ENCODE measurements around the gene PTX4.

The PTX4 gene

DNA sequence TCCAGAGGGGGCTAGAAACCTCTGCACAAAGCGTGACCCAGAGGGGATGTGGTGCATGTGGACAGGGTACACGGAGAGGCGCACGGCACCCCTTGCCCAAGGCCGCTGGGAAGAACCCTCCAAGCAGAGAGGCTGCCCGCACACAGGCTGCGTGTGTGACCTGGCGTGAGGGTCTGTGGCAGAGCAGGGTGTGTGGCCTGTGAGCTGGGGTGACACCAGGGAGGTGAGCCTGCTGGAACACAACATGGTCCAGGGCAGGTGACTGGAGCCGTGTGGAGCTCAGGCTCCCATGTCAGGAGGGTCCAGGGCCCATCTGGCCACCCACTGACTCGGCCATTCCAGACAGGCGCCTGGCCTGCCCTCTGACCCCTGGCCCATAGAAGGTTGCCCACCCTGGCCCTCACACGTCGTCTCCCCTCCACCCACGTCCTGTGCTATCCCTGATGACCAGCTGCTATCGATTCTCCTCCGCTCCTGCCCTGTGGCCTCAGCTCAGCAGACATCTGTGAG lies 29.9 kb upstream of the PTX4 start:
- Histone ChIP-seq H3K9me3 (ENCODE audit: control insufficient read depth, low read depth, low read length) (no peaks in the 10 kb centered on the region), H3K9ac (ENCODE audit: low read length) (no peak overlapping the region), H3K4me3 (ENCODE audit: low read length) (no peak overlapping the region), H3K4me1 (ENCODE audit: control insufficient read depth, low read depth, low read length) (no peaks in the 10 kb centered on the region), H3K27me3 (ENCODE audit: control insufficient read depth, insufficient read depth, low read length) (no peaks in the 10 kb centered on the region), H3K27ac (ENCODE audit: low read length) (no peak overlapping the region), H3K36me3 (ENCODE audit: control insufficient read depth, low read depth, low read length) (no peaks in the 10 kb centered on the region)

DNA sequence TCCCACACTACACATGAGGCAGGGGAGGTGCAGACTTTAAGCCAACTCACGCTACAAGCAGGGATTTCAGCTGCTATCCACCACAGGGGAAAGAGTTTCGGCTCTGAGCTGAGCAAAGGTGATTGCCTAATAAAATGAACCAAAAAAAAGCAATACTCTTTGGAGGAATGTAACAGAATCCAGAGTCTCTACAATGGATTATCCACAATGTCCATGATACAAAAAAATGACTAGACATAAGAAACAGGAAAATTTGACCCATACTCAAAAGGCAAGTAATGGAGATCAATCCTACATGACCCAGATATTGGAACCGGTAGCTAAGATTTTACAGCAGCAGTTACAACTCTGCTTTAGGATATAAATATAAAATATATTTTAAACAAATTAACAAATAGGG lies 25.8 kb upstream of the PTX4 start:
- Histone ChIP-seq H3K27me3 (ENCODE audit: control insufficient read depth, insufficient read depth, low read length) (no peaks in the 10 kb centered on the region), H3K36me3 (ENCODE audit: control insufficient read depth, low read depth, low read length) (peaks cover 3% of the 10 kb centered on the region), H3K27ac (ENCODE audit: low read length) (no peak overlapping the region), H3K9me3 (ENCODE audit: control insufficient read depth, low read depth, low read length) (no peaks in the 10 kb centered on the region), H3K4me3 (ENCODE audit: low read length) (no peak overlapping the region), H3K4me1 (ENCODE audit: control insufficient read depth, low read depth, low read length) (no peaks in the 10 kb centered on the region), H3K9ac (ENCODE audit: low read length) (no peak overlapping the region)

DNA sequence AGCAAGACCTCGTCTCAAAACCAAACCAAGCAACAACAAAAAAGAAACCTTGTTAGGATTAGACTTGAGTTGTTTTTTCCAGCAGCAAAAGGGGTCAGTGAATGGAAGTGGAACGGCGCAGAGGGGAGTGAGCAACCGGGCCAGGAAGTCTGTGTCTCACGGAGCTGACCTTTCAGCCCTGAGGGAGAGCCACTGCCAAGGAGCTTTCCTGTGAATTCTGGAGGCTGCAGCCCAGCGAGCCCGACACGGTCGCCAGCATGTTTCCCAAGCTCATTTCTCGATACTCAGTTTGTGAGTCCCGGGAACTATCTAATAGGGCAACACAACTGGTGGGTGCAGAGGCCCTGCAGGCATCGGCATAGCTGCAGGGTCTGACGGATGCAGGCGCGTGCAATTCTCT lies 24.0 kb upstream of the PTX4 start:
- no peaks in the 10 kb centered on the region for H3K4me1 ChIP-seq (ENCODE audit: control insufficient read depth, low read depth, low read length)
- H3K36me3 ChIP-seq (ENCODE audit: control insufficient read depth, low read depth, low read length), result peaks cover 3% of the 10 kb centered on the region
- H3K27ac ChIP-seq (ENCODE audit: low read length), result no peak overlapping the region
- no peak overlapping the region for H3K4me3 ChIP-seq (ENCODE audit: low read length)
- no peak overlapping the region for H3K9ac ChIP-seq (ENCODE audit: low read length)
- no peaks in the 10 kb centered on the region for H3K9me3 ChIP-seq (ENCODE audit: control insufficient read depth, low read depth, low read length)
- H3K27me3 ChIP-seq (ENCODE audit: control insufficient read depth, insufficient read depth, low read length), result no peaks in the 10 kb centered on the region

DNA sequence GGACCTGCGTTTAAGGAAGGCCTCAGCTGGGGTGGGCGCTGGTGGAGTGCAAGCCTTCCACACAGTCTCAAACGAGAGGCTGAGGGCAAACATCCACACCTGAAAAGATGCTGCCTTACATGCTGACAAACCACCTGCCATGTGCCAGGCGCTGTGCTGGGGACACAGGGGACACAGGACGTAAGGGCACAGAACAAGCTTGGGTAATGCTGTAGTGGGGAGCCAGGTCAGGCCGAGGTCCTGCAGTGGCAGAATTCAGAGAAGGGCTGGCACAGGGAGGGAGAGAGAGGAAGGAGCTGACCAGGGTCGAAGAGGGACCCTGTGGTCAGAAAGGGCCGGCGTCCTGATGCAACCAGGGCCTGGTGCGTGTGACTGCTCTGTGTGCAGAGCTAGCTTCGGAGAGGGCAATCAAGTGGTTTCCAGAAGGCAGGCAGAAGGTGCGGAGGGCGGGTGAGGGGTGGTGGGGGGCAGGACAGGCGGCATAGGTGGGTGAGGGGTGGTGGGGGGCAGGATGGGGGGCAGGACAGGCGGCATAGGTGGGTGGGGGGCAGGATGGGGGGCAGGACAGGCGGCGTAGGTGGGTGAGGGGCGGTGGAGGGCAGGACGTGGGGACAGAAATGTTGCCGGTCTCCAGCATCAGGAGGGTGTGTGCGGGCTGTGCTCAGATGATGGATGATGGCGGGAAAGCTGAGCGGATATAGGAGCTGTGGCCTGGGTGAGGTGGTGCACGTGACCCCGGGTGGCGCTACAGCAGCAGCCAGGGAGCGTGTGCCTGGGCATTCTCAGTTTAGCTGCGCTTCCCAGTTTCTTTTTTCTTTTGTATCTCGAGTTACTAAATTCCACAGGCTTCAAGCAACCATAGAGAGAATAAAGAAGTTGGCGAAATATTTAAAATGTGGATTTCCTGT lies 23.2 kb upstream of the PTX4 start:
- Histone ChIP-seq H3K4me1 (ENCODE audit: control insufficient read depth, low read depth, low read length) (no peaks in the 10 kb centered on the region), H3K9ac (ENCODE audit: low read length) (no peak overlapping the region), H3K4me3 (ENCODE audit: low read length) (no peak overlapping the region), H3K9me3 (ENCODE audit: control insufficient read depth, low read depth, low read length) (no peaks in the 10 kb centered on the region), H3K27me3 (ENCODE audit: control insufficient read depth, insufficient read depth, low read length) (no peaks in the 10 kb centered on the region), H3K27ac (ENCODE audit: low read length) (no peak overlapping the region), H3K36me3 (ENCODE audit: control insufficient read depth, low read depth, low read length) (peaks cover 5% of the 10 kb centered on the region)

DNA sequence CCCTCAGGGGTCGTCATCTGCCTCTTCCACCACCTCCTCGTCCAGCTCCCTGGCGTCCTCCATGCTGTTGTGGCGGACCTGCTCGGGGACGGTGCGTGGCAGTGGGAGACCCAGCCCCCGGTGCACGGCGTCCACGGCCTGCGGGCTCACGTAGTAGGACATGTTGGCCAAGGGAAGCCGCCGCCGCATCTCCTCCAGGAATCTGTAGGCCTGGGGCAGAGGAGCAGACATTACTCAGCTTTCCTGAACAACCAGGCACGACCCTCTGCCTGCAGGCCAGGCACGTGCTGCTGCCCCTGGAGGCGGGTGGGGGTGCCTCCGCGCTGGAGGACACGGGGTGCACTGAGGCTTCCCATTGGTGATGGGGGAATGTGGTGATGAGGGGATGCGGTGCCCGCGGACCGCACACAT lies 22.2 kb upstream of the PTX4 start:
- no peak overlapping the region for H3K27ac ChIP-seq (ENCODE audit: low read length)
- H3K36me3 ChIP-seq (ENCODE audit: control insufficient read depth, low read depth, low read length), result peaks cover 10% of the 10 kb centered on the region
- no peak overlapping the region for H3K4me3 ChIP-seq (ENCODE audit: low read length)
- H3K9me3 ChIP-seq (ENCODE audit: control insufficient read depth, low read depth, low read length), result no peaks in the 10 kb centered on the region
- no peaks in the 10 kb centered on the region for H3K4me1 ChIP-seq (ENCODE audit: control insufficient read depth, low read depth, low read length)
- H3K9ac ChIP-seq (ENCODE audit: low read length), result no peak overlapping the region
- H3K27me3 ChIP-seq (ENCODE audit: control insufficient read depth, insufficient read depth, low read length), result no peaks in the 10 kb centered on the region

DNA sequence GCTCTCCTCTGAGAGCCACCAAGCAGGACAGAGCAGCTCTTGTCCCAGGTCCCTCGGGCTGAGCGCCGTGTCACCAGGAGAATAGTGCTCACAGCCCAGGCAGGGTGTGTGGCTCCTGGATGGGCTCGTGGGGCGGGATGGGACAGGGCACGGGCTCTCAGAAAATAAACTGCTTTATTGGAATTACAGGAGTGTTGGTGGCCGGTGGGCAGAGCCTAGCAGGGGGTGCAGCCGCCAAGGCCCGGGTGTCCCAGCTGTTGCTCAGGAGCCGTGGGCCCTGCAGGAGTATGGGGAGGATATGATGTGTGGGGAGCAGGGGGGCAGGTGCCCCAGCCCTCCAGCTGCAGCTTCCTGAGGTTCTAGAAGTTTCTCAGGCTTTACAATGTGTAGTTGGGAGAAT lies 21.5 kb upstream of the PTX4 start:
- Histone ChIP-seq H3K27ac (ENCODE audit: low read length) (no peak overlapping the region), H3K4me1 (ENCODE audit: control insufficient read depth, low read depth, low read length) (no peaks in the 10 kb centered on the region), H3K36me3 (ENCODE audit: control insufficient read depth, low read depth, low read length) (peaks cover 11% of the 10 kb centered on the region)

DNA sequence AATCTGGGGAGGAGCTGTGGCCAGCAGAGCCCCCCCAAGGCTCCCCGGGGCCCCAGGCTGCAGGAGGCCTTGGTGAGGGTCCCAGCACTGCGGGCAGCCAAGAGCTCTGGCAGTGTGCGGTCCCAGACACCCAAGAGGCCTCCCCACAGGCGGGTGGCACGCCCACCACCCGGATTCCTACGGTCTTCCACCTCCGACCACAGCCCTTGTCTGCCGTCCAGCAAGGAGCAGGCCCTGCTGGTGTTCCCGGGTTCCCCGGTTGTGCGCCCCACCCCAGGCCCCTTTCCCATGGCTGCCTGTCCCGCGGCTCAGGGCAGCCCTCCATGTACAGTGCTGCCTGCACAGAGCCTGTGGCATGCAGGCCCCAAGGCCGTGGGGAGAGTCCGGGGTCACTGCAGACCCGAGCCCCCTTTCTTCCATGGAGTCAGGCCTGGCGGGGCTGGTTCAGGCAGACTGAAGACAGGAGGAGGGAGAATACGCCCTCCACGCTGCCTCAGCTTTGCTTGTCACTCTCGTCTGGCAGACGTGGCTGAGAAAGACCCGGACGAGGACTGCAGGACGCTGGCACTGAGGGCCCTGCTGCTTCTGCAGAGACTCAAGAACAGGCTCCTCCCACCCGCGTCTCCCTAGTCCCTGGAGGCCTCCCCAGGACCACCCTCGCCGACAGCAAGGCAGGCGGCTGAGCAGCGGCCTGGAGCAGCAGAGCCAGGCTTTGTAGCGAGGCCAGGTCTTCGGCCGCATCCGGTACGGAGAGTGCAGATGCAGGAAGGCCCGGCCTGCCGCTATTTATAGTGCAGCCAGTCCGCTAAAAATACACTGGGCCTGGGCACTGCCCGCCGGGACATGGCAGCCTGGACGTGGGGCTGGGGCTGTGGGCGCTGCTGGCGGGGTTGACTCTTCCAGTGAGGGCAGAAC lies 20.8 kb upstream of the PTX4 start:
- Histone ChIP-seq H3K27ac (ENCODE audit: low read length) (no peak overlapping the region), H3K9ac (ENCODE audit: low read length) (no peak overlapping the region), H3K4me3 (ENCODE audit: low read length) (no peak overlapping the region), H3K4me1 (ENCODE audit: control insufficient read depth, low read depth, low read length) (no peaks in the 10 kb centered on the region), H3K9me3 (ENCODE audit: control insufficient read depth, low read depth, low read length) (no peaks in the 10 kb centered on the region), H3K27me3 (ENCODE audit: control insufficient read depth, insufficient read depth, low read length) (no peaks in the 10 kb centered on the region), H3K36me3 (ENCODE audit: control insufficient read depth, low read depth, low read length) (peaks cover 11% of the 10 kb centered on the region)

More for the DNA sequence above, 21.5 kb upstream of the PTX4 start:
- no peaks in the 10 kb centered on the region for H3K9me3 ChIP-seq (ENCODE audit: control insufficient read depth, low read depth, low read length)
- H3K27me3 ChIP-seq (ENCODE audit: control insufficient read depth, insufficient read depth, low read length), result no peaks in the 10 kb centered on the region
- H3K9ac ChIP-seq (ENCODE audit: low read length), result no peak overlapping the region
- H3K4me3 ChIP-seq (ENCODE audit: low read length), result no peak overlapping the region

DNA sequence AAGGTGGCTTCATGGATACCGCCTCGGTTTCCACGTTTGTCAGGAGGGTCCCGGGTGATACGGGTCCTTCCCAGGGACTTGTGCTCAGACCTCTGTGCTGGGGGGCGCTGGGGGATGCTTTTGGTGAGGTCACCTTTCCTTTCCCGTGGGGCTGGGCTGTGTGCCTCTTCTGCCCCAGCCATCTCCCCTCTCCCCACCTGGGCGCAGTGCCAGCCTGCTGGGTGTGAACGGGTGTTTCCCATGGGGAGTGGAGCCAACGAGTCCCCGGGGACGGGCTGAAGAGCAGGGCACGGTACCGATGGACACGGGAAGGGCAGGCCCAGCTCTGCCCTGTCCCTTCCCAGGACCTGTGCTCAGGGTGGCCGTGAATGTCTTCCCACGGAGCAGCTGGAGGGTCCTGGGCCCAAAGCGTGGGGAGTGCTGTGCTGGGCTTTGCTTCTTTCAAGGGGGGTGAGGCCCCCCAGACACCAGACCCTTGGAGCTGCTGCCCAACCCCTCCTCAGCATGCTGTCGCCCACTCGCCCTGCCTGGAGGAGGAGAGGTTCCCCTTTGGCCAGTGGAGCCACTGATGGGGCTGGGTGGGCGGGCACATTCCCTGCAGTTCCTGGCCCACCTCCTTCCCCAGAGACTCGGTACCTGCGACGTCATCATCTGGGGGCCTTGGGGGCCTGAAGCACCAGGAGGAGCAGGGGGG lies 19.9 kb upstream of the PTX4 start:
- H3K36me3 ChIP-seq (ENCODE audit: control insufficient read depth, low read depth, low read length), result peaks cover 12% of the 10 kb centered on the region
- H3K27me3 ChIP-seq (ENCODE audit: control insufficient read depth, insufficient read depth, low read length), result no peaks in the 10 kb centered on the region
- H3K4me3 ChIP-seq (ENCODE audit: low read length), result no peak overlapping the region
- no peak overlapping the region for H3K27ac ChIP-seq (ENCODE audit: low read length)
- no peak overlapping the region for H3K9ac ChIP-seq (ENCODE audit: low read length)
- no peaks in the 10 kb centered on the region for H3K9me3 ChIP-seq (ENCODE audit: control insufficient read depth, low read depth, low read length)
- no peaks in the 10 kb centered on the region for H3K4me1 ChIP-seq (ENCODE audit: control insufficient read depth, low read depth, low read length)

DNA sequence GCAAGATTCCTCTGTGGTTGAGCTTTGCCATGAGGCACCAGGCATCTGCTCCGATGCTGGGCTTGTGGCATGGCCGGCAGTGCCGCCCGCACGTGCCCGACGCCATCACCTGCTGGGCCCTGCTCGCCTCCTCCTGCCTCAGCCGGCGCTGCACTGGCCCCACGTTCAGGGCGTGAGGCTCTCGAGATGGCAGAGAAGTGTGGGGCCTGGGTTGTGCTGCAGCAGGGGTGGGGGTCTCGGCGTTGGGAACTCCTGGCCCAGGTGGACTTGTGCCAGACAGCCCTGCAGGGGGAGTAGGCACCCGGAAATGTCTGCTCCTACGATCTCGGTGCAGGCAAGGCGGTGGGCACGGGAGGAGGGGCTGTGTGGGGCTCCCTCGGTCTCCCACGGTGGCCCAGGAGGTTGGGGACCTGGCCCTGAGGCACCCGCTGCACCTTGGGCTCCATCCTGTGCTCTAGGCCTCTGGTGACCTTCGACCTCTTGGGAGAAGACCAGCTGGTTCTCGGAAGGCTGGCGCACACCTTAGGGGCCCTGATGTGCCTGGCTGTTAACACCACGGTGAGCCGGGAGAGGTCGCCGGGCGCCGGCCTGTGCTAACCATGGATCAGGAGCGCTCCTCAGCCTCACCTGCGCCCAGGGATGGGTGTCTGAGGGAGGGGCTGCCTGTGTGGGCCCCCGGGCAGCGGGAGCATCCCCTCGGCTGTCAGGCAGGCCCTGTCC lies 17.9 kb upstream of the PTX4 start:
- H3K9ac ChIP-seq (ENCODE audit: low read length), result no peak overlapping the region
- H3K27ac ChIP-seq (ENCODE audit: low read length), result no peak overlapping the region
- H3K9me3 ChIP-seq (ENCODE audit: control insufficient read depth, low read depth, low read length), result no peaks in the 10 kb centered on the region
- no peaks in the 10 kb centered on the region for H3K4me1 ChIP-seq (ENCODE audit: control insufficient read depth, low read depth, low read length)
- no peaks in the 10 kb centered on the region for H3K27me3 ChIP-seq (ENCODE audit: control insufficient read depth, insufficient read depth, low read length)
- peaks cover 30% of the 10 kb centered on the region for H3K36me3 ChIP-seq (ENCODE audit: control insufficient read depth, low read depth, low read length)
- H3K4me3 ChIP-seq (ENCODE audit: low read length), result no peak overlapping the region

DNA sequence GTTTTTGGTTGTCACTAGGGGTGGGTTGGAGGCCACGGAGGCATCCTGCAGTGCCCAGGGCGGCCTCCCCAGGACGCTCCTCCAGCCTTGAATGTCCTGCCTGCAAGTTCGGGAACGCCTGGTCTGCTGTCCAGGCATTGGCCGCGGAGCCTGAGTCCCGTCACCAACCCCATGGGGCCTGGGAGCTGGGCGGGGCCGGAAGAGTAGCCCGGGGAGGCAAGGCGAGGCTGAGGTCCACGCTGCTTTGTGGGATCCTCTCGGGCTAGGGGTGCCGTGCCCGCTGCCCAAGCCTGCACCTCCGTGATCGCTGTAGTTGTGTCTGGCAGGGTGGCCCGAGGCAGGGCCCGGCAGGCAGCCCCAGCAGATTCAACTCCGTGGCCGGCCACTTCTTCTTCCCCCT lies 17.2 kb upstream of the PTX4 start:
- H3K4me1 ChIP-seq (ENCODE audit: control insufficient read depth, low read depth, low read length), result no peaks in the 10 kb centered on the region
- H3K9me3 ChIP-seq (ENCODE audit: control insufficient read depth, low read depth, low read length), result no peaks in the 10 kb centered on the region
- H3K9ac ChIP-seq (ENCODE audit: low read length), result no peak overlapping the region
- H3K27me3 ChIP-seq (ENCODE audit: control insufficient read depth, insufficient read depth, low read length), result no peaks in the 10 kb centered on the region
- H3K4me3 ChIP-seq (ENCODE audit: low read length), result no peak overlapping the region
- no peak overlapping the region for H3K27ac ChIP-seq (ENCODE audit: low read length)
- peaks cover 30% of the 10 kb centered on the region for H3K36me3 ChIP-seq (ENCODE audit: control insufficient read depth, low read depth, low read length)
